Fibroblast of pulmonary artery (primary cell): Measurements from ENCODE around the gene EFNA2.
"Not testable (repeated sequence)": the region's sequence is repeated elsewhere in the genome, so short reads cannot be mapped to it uniquely, and the experiment has no call there.

Source experiments
- DNase-seq: peaks from one replicate; pipeline ENCODE4 v3.0.0-alpha.2; 2010; ENCODE audit warnings: low read depth
- H3K4me3 ChIP-seq: replicated peaks from 2 replicates; pipeline ENCODE4 v1.5.1; 2011; ENCODE audit warnings: low read depth, mild to moderate bottlenecking, control low read depth, low read length, moderate library complexity
- TF ChIP-seq, protein P1 (sequence below): IDR thresholded peaks from 2 replicates; pipeline ENCODE4 v1.5.1; 2011; ENCODE audit warnings: mild to moderate bottlenecking, control low read depth, low read length, inconsistent platforms; ENCODE audit errors: missing control alignments

The EFNA2 gene

GRCh38 chr19:1245494-1246264 is 40.0 kb upstream of the EFNA2 start:
- DNase-seq: no peak
- TF ChIP-seq, protein P1, sequence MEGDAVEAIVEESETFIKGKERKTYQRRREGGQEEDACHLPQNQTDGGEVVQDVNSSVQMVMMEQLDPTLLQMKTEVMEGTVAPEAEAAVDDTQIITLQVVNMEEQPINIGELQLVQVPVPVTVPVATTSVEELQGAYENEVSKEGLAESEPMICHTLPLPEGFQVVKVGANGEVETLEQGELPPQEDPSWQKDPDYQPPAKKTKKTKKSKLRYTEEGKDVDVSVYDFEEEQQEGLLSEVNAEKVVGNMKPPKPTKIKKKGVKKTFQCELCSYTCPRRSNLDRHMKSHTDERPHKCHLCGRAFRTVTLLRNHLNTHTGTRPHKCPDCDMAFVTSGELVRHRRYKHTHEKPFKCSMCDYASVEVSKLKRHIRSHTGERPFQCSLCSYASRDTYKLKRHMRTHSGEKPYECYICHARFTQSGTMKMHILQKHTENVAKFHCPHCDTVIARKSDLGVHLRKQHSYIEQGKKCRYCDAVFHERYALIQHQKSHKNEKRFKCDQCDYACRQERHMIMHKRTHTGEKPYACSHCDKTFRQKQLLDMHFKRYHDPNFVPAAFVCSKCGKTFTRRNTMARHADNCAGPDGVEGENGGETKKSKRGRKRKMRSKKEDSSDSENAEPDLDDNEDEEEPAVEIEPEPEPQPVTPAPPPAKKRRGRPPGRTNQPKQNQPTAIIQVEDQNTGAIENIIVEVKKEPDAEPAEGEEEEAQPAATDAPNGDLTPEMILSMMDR: no peak
- no peak overlapping the region for H3K4me3 ChIP-seq

- not testable (repeated sequence) for DNase-seq, H3K4me3 ChIP-seq
Observed at GRCh38 chr19:1246265-1247087, 39.2 kb upstream of the EFNA2 start.

GRCh38 chr19:1247748-1248138 is 37.9 kb upstream of the EFNA2 start:
- H3K4me3 ChIP-seq: peak overlapping the region; percentile 73
- TF ChIP-seq, protein P1: no peak
- DNase-seq: no peak

DNA sequence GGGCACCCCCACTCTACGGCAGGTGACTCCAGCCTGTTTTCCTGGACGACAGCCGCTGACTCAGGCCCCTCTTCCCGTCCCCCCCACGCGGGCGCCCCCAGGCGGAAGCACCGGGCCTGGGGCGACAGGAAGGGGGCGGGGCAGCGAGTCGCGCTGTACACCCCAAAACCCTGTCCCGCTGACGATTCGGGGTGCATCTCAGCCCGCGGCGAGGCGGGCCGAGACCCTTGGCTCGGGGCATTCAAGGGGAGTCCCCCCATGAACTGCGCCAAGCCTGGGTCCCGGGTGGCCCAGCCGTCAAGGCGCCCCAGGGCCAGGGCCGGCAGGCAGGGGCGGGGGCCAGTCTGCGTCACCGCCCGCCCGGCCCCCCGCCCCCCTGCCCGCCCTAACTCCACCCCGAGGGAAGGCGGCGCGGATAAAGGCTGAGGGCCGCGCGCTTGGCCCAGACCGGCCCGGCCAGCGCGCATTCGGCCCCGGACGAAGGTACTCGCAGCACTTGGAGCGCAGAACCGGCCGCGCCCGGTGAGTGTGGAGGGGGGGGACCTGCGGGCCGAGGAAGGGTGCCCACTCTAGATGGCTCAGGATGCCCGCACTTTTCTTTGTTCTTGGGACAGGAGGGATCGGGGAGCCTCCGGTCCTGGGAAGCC is 37.4 kb upstream of the EFNA2 start, which contains the start of gene MIDN:
TSS of gene MIDN (plus strand) at position 445 of the 647 bp plus-strand sequence. CDS start 1,714 bp downstream, outside the sequence.
- H3K4me3 ChIP-seq: peak within 1 kb of the TSS; percentile 73
- TF ChIP-seq, protein P1: peak; percentile 17
- peak; percentile 93 for DNase-seq

DNA sequence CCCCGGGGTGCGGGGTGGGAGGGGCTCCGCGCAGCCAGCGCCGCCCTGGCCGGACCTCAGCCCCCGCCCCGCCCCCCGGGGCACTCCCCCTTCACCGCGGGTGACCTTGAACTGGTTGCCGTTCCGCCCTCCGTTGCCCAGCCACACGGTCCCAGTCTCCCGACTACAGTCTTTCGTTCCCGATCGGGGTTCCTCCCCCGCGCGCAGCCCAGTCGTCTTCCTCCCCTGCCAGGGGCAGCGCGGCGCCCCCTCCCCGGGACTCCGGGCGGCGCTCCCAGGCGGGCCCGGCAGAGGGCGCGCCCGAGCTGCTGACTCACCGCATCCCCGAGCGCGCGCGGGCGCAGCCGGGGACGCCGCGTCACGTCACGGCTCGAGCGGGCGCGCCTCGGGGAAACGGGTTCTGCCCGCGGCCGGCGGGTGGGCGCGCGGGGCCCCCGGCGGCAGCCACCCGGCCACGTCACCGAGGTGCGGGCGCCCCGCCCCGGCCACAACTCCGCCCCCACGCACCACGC is 36.8 kb upstream of the EFNA2 start:
- DNase-seq: peak; percentile 80
- H3K4me3 ChIP-seq: peak overlapping the region; percentile 73
- TF ChIP-seq, protein P1: peak; percentile 6

DNA sequence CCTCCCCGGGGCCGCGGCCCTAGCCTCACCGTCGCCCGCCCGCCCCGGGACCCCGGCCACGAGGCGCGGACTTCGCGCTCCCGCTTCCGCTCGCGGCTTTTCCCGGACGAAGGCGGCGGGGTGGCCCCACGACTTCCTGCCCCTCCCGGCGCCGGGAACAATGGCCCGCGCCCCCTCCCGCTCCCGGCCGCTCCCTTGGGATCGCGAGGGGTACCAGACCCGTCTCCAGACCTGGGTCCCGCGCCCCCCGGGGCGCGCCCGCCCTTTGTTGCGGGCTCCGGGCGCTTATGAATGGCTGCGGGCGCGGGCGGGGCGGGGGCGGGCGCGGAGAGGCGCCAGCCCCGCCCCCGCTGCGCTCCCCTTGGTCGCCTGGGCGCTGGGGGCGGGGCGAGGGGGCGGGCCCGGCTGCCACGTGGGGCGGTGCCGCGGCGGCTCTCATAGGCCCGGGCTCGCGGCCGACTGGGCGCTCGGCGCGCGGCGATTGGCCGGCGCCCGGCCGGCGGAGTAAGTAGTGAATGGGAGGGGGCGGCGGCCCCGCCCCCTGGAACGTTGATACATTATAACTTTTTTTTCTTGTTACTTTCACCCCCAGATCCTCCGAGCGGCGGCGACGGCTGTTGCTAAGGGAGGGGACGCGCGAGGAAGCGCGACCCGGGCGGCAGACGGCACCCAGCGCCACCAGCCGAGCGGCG is 36.2 kb upstream of the EFNA2 start:
- TF ChIP-seq, protein P1: no peak
- peak; percentile 97 for DNase-seq
- H3K4me3 ChIP-seq: peak overlapping the region; percentile 85
